ENCODE measurements around the gene LGALS14.

Gene LGALS14

GRCh38 chr19:39696387-39696786 is 7.9 kb upstream of the LGALS14 start:
- Histone ChIP-seq H3K27ac (no peak overlapping the region), H3K4me2 (no peak overlapping the region), H3K4me1 (ENCODE audit: low read depth, poor library complexity, severe bottlenecking) (peaks cover 22% of the 10 kb centered on the region), H2AFZ (ENCODE audit: low read depth) (no peak overlapping the region), H4K20me1 (ENCODE audit: insufficient read depth) (no peaks in the 10 kb centered on the region), H3K9ac (no peak overlapping the region), H3K36me3 (ENCODE audit: insufficient read depth) (no peaks in the 10 kb centered on the region), H3K4me3 (IDR thresholded peaks at IDR 0.05; ENCODE audit: insufficient read depth, low read depth, low read length) (no peak overlapping the region), H3K79me2 (ENCODE audit: insufficient read depth, low read depth) (no peaks in the 10 kb centered on the region), H3K27me3 (ENCODE audit: insufficient read depth, low read depth) (no peaks in the 10 kb centered on the region)
- TF ChIP-seq CTCF (conservative IDR thresholded peaks at IDR 0.05; ENCODE audit: low read depth, low read length) = no peak

DNA sequence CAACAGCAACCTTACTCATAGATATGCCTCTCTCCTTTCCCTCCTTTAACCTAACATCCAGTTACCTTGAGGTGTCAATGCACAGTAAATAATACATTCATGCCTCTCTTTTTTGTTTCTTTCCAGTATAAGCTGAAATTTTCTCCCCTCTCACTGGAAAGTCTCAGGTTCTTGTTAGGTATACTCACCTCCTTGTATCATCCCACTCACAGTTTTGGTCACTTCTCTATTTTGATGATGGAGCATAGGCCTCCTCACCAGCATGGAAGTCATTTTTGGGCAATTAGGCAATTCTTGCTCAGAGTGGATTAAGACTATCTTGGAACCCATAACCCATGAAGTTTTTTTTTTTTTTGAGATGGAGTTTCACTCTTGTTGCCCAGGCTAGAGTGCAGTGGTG is 5.7 kb upstream of the LGALS14 start:
- Histone ChIP-seq H2AFZ (ENCODE audit: low read depth) (no peak overlapping the region), H4K20me1 (ENCODE audit: insufficient read depth) (no peaks in the 10 kb centered on the region), H3K4me1 (ENCODE audit: low read depth, poor library complexity, severe bottlenecking) (peaks cover 7% of the 10 kb centered on the region), H3K4me2 (no peak overlapping the region), H3K4me3 (IDR thresholded peaks at IDR 0.05; ENCODE audit: insufficient read depth, low read depth, low read length) (no peak overlapping the region), H3K27me3 (ENCODE audit: insufficient read depth, low read depth) (no peaks in the 10 kb centered on the region), H3K9ac (no peak overlapping the region), H3K27ac (no peak overlapping the region), H3K79me2 (ENCODE audit: insufficient read depth, low read depth) (no peaks in the 10 kb centered on the region), H3K36me3 (ENCODE audit: insufficient read depth) (no peaks in the 10 kb centered on the region)
- no peak for TF ChIP-seq CTCF (conservative IDR thresholded peaks at IDR 0.05; ENCODE audit: low read depth, low read length)

DNA sequence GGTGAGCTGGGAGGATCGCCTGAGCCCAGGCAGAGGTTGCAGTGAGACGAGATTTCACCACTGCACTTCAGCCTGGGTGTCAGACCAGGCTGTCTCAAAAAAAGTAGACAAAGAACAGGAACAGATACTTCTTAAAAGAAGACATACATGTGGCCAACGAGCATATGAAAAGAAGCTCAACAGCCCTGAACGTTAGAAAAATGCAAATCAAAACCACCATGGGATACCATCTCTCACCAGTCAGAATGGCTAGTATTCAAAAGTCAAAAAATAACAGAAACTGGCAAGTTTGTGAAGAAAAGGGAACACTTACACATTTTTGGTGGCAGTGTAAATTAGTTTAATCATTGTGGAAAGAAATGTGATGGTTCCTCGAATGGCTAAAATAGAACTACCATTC is 3.0 kb upstream of the LGALS14 start:
- Histone ChIP-seq H3K4me1 (ENCODE audit: low read depth, poor library complexity, severe bottlenecking) (peaks cover 20% of the 10 kb centered on the region), H2AFZ (ENCODE audit: low read depth) (no peak overlapping the region), H3K4me2 (no peak overlapping the region), H3K36me3 (ENCODE audit: insufficient read depth) (no peaks in the 10 kb centered on the region), H3K4me3 (IDR thresholded peaks at IDR 0.05; ENCODE audit: insufficient read depth, low read depth, low read length) (no peak overlapping the region), H3K79me2 (ENCODE audit: insufficient read depth, low read depth) (no peaks in the 10 kb centered on the region), H3K27ac (no peak overlapping the region), H3K27me3 (ENCODE audit: insufficient read depth, low read depth) (no peaks in the 10 kb centered on the region), H3K9ac (no peak overlapping the region), H4K20me1 (ENCODE audit: insufficient read depth) (no peaks in the 10 kb centered on the region)
- no peak for TF ChIP-seq CTCF (conservative IDR thresholded peaks at IDR 0.05; ENCODE audit: low read depth, low read length)

- H3K27ac ChIP-seq = no peak overlapping the region
- no peaks in the 10 kb centered on the region for H3K27me3 ChIP-seq (ENCODE audit: insufficient read depth, low read depth)
- TF ChIP-seq CTCF (conservative IDR thresholded peaks at IDR 0.05; ENCODE audit: low read depth, low read length) = no peak
- H3K4me3 ChIP-seq (IDR thresholded peaks at IDR 0.05; ENCODE audit: insufficient read depth, low read depth, low read length) = no peak overlapping the region
- H3K4me2 ChIP-seq = no peak overlapping the region
- no peak overlapping the region for H3K9ac ChIP-seq
- no peaks in the 10 kb centered on the region for H3K36me3 ChIP-seq (ENCODE audit: insufficient read depth)
- H3K79me2 ChIP-seq (ENCODE audit: insufficient read depth, low read depth) = no peaks in the 10 kb centered on the region
- peaks cover 20% of the 10 kb centered on the region for H3K4me1 ChIP-seq (ENCODE audit: low read depth, poor library complexity, severe bottlenecking)
- H2AFZ ChIP-seq (ENCODE audit: low read depth) = no peak overlapping the region
- no peaks in the 10 kb centered on the region for H4K20me1 ChIP-seq (ENCODE audit: insufficient read depth)
These were observed 1.4 kb downstream of the LGALS14 start for GRCh38 chr19:39705578-39706188.
